H9 (cell line): Measurements from ENCODE around the gene GFRA1. TPM values are rescaled to one million over a fixed set of nuclear protein-coding genes. Genes with fewer than 3 reads are reported as not detected.

Experiments used
- DNase-seq: peaks from one replicate; pipeline ENCODE4 v3.0.0-alpha.2; 2017
- H2AFZ ChIP-seq: one replicate; pipeline ENCODE4 v1.6.1; 2013; ENCODE audit warnings: mild to moderate bottlenecking, low read length, control low read depth, moderate library complexity
- H2AK5ac ChIP-seq: 2 replicates; pipeline ENCODE4 v1.6.1; 2013; ENCODE audit warnings: low read length, control low read depth, mixed read lengths; ENCODE audit not compliant: insufficient read length
- H2BK120ac ChIP-seq: one replicate; pipeline ENCODE4 v1.6.1; 2013; ENCODE audit warnings: low read depth, mild to moderate bottlenecking, low read length, control low read depth, inconsistent platforms; ENCODE audit not compliant: poor library complexity, severe bottlenecking
- H2BK12ac ChIP-seq: 2 replicates; pipeline ENCODE4 v1.6.1; 2013; ENCODE audit warnings: low read length, control low read depth, mixed read lengths, low read depth; ENCODE audit not compliant: insufficient read length
- H2BK15ac ChIP-seq: 2 replicates; pipeline ENCODE4 v1.6.1; 2013; ENCODE audit warnings: low read depth, low read length, control low read depth
- H2BK20ac ChIP-seq: one replicate; pipeline ENCODE4 v1.6.1; 2013; ENCODE audit warnings: low read depth, mild to moderate bottlenecking, low read length, control low read depth, inconsistent platforms; ENCODE audit not compliant: poor library complexity, severe bottlenecking
- H2BK5ac ChIP-seq: 2 replicates; pipeline ENCODE4 v1.6.1; 2013; ENCODE audit warnings: low read length, control low read depth, mixed read lengths; ENCODE audit not compliant: insufficient read length
- H3K14ac ChIP-seq: 2 replicates; pipeline ENCODE4 v1.6.1; 2013; ENCODE audit warnings: low read length, control low read depth; ENCODE audit not compliant: insufficient read depth
- H3K18ac ChIP-seq: 2 replicates; pipeline ENCODE4 v1.6.1; 2013; ENCODE audit warnings: low read depth, mild to moderate bottlenecking, mixed read lengths, low read length, control low read depth; ENCODE audit not compliant: insufficient read length
- H3K23ac ChIP-seq: 2 replicates; pipeline ENCODE4 v1.6.1; 2013; ENCODE audit warnings: low read length, control low read depth, mixed read lengths, low read depth; ENCODE audit not compliant: insufficient read length
- H3K23me2 ChIP-seq: 2 replicates; pipeline ENCODE4 v1.6.1; 2013; ENCODE audit warnings: low read depth, mild to moderate bottlenecking, mixed read lengths, low read length, control low read depth; ENCODE audit not compliant: insufficient read length, poor library complexity, severe bottlenecking
- H3K27ac ChIP-seq: 2 replicates; pipeline ENCODE4 v1.5.1; 2013; ENCODE audit warnings: low read length, control low read depth, mixed read lengths, low read depth; ENCODE audit not compliant: insufficient read length
- H3K27me3 ChIP-seq: 2 replicates; pipeline ENCODE4 v1.6.1; 2013; ENCODE audit warnings: low read length, control low read depth, inconsistent platforms; ENCODE audit not compliant: insufficient read depth
- H3K4ac ChIP-seq: 2 replicates; pipeline ENCODE4 v1.6.1; 2013; ENCODE audit warnings: low read depth, mild to moderate bottlenecking, control low read depth, inconsistent platforms, low read length, moderate library complexity
- H3K4me1 ChIP-seq: 2 replicates; pipeline ENCODE4 v1.6.1; 2013; ENCODE audit warnings: low read length, control low read depth, inconsistent platforms; ENCODE audit not compliant: insufficient read depth
- H3K4me2 ChIP-seq: 2 replicates; pipeline ENCODE4 v1.6.1; 2013; ENCODE audit warnings: low read length, control low read depth, mixed read lengths; ENCODE audit not compliant: insufficient read length, insufficient read depth
- H3K56ac ChIP-seq: 2 replicates; pipeline ENCODE4 v1.6.1; 2013; ENCODE audit warnings: low read depth, mild to moderate bottlenecking, mixed read lengths, low read length, control low read depth; ENCODE audit not compliant: insufficient read length
- H3K79me1 ChIP-seq: 2 replicates; pipeline ENCODE4 v1.6.1; 2013; ENCODE audit warnings: low read depth, mild to moderate bottlenecking, moderate library complexity, low read length, control low read depth, inconsistent platforms; ENCODE audit not compliant: insufficient read depth, poor library complexity, severe bottlenecking
- H3K79me2 ChIP-seq: 2 replicates; pipeline ENCODE4 v1.6.1; 2013; ENCODE audit warnings: low read length, control low read depth, inconsistent platforms; ENCODE audit not compliant: insufficient read depth
- H3K9ac ChIP-seq: 2 replicates; pipeline ENCODE4 v1.6.1; 2013; ENCODE audit warnings: low read length, control low read depth, mixed read lengths; ENCODE audit not compliant: insufficient read length; ENCODE audit errors: extremely low read depth
- H3K9me3 ChIP-seq: one replicate; pipeline ENCODE4 v1.6.1; 2013; ENCODE audit warnings: low read depth, low read length, inconsistent platforms; ENCODE audit not compliant: control insufficient read depth
- H3T11ph ChIP-seq: one replicate; pipeline ENCODE4 v1.6.1; 2013; ENCODE audit warnings: mild to moderate bottlenecking, low read length, control low read depth, inconsistent platforms
- H4K20me1 ChIP-seq: one replicate; pipeline ENCODE4 v1.6.1; 2013; ENCODE audit not compliant: control insufficient read depth, insufficient read length, insufficient read depth
- H4K5ac ChIP-seq: 2 replicates; pipeline ENCODE4 v1.6.1; 2013; ENCODE audit warnings: low read depth, mild to moderate bottlenecking, mixed read lengths, low read length, control low read depth; ENCODE audit not compliant: insufficient read length
- H4K8ac ChIP-seq: replicated peaks from 2 replicates; pipeline ENCODE4 v1.6.1; 2013; ENCODE audit warnings: low read length, control low read depth, mixed read lengths, low read depth; ENCODE audit not compliant: insufficient read length
- H4K91ac ChIP-seq: 2 replicates; pipeline ENCODE4 v1.6.1; 2013; ENCODE audit warnings: low read depth, mild to moderate bottlenecking, moderate library complexity, mixed read lengths, low read length, control low read depth; ENCODE audit not compliant: insufficient read length
- H3K27ac Mint-ChIP-seq, 3 experiments: 2 replicates in 2 of 3; 3 replicates in 1 of 3; pipeline ENCODE4 v1.8.0; 2020 to 2021; ENCODE audit warnings: mixed read lengths in 3 of 3, mild to moderate bottlenecking in 1 of 3, moderate library complexity in 1 of 3
- H3K27me3 Mint-ChIP-seq: 2 replicates; pipeline ENCODE4 v1.8.0; 2021; ENCODE audit warnings: low read depth, mild to moderate bottlenecking, moderate library complexity, mixed read lengths
- H3K36me3 Mint-ChIP-seq, 3 experiments: 2 replicates in 2 of 3; 3 replicates in 1 of 3; pipeline ENCODE4 v1.8.0; 2020 to 2021; ENCODE audit warnings: low read depth in 3 of 3, mixed read lengths in 3 of 3; ENCODE audit not compliant: insufficient read depth in 1 of 3
- H3K4me1 Mint-ChIP-seq, 2 experiments: 2 replicates each; pipeline ENCODE4 v1.8.0; 2020; ENCODE audit warnings: mixed read lengths in 2 of 2
- H3K4me3 Mint-ChIP-seq, 2 experiments: 2 replicates in 1 of 2; 3 replicates in 1 of 2; pipeline ENCODE4 v1.8.0; 2020 to 2021; ENCODE audit warnings: mild to moderate bottlenecking in 2 of 2, mixed read lengths in 2 of 2, moderate library complexity in 1 of 2
- H3K9me3 Mint-ChIP-seq, 2 experiments: 2 replicates in 1 of 2; 3 replicates in 1 of 2; pipeline ENCODE4 v1.8.0; 2020; ENCODE audit warnings: mild to moderate bottlenecking in 2 of 2, mixed read lengths in 2 of 2, moderate library complexity in 1 of 2
- CTCF ChIP-seq: fragments of 200-600 bp; sonication (generic); conservative IDR thresholded peaks from 3 replicates; pipeline ENCODE4 v1.8.0; 2021; ENCODE audit warnings: antibody characterized with exemption, mild to moderate bottlenecking
- WGBS: extraction: QIAGEN DNeasy Blood & Tissue Kit; methylation state at CpG from one replicate; pipeline ENCODE4 v1.1.7; 2013; ENCODE audit warnings: missing lambda C conversion rate, low lambda C conversion rate, mixed read lengths; ENCODE audit not compliant: insufficient read length; ENCODE audit errors: extremely low coverage; 5-methylcytosine and 5-hydroxymethylcytosine counted together
- total RNA-seq: library from RNA; stranded (reverse); gene quantifications from 2 replicates; pipeline ENCODE4 v1.2.1, GENCODE V29; 2021

The GFRA1 gene
- total RNA-seq, 1 experiment from 2014 or later = 0.24 TPM

- no peaks in the 10 kb centered on the region for H3K9me3 ChIP-seq
- H2BK20ac ChIP-seq = no peak overlapping the region
- H3K27ac Mint-ChIP-seq = no peak overlapping the region
- no CpG with 5 or more reads among the region's 2 CpGs for WGBS
- H3K4ac ChIP-seq = no peak overlapping the region
- DNase-seq = no peak
- H2BK15ac ChIP-seq = no peak overlapping the region
- no peak overlapping the region for H3K27ac ChIP-seq
- no peak overlapping the region for H2AK5ac ChIP-seq
- no peak overlapping the region for H3K4me3 Mint-ChIP-seq
- no peaks in the 10 kb centered on the region for H3K27me3 ChIP-seq
- H4K91ac ChIP-seq = no peak overlapping the region
- H3K14ac ChIP-seq = no peak overlapping the region
- TF ChIP-seq CTCF = no peak
- no peak overlapping the region for H3K18ac ChIP-seq
- no peaks in the 10 kb centered on the region for H4K20me1 ChIP-seq
- H3K9me3 Mint-ChIP-seq = peaks cover 5 to 10% of the 10 kb centered on the region in 2 experiments; a peak in 3 of 5 replicates
- no peaks in the 10 kb centered on the region for H3K79me2 ChIP-seq
- H3K79me1 ChIP-seq = no peaks in the 10 kb centered on the region
- H3K27me3 Mint-ChIP-seq = no peaks in the 10 kb centered on the region; the same call in none of the 2 replicates
- no peak overlapping the region for H3K9ac ChIP-seq
- no peak overlapping the region for H3T11ph ChIP-seq
- H3K56ac ChIP-seq = no peak overlapping the region
- H4K8ac ChIP-seq = no peak overlapping the region
- H2BK120ac ChIP-seq = no peak overlapping the region
- peaks cover 0 to 14% (median 0%) of the 10 kb centered on the region in 3 experiments; a peak in 2 of 7 replicates for H3K36me3 Mint-ChIP-seq
- no peak overlapping the region for H3K4me2 ChIP-seq
- H2BK12ac ChIP-seq = no peak overlapping the region
- peaks cover 6 to 9% of the 10 kb centered on the region in 2 experiments for H3K4me1 Mint-ChIP-seq
- no peak overlapping the region for H2BK5ac ChIP-seq
- H3K4me1 ChIP-seq = no peaks in the 10 kb centered on the region
- H3K23ac ChIP-seq = no peak overlapping the region
- H4K5ac ChIP-seq = no peak overlapping the region
- H3K23me2 ChIP-seq = no peaks in the 10 kb centered on the region
- H2AFZ ChIP-seq = no peak overlapping the region
These were observed 255.6 kb downstream of the GFRA1 start for GRCh38 chr10:116017405-116017804.
